ENCODE measurements around the gene WNT9B.

Gene WNT9B

GRCh38 chr17:46851029-46851741 lies at the start of gene WNT9B:
WNT9B (plus strand) TSS chr17:46851583; CDS start chr17:46851639, 56 bp downstream.
- DNase-seq = no peak

GRCh38 chr17:46802800-46803199 lies 48.6 kb upstream of the WNT9B start:
- no peak for DNase-seq

GRCh38 chr17:46803544-46803943 lies 47.8 kb upstream of the WNT9B start:
- no peak for DNase-seq

GRCh38 chr17:46805771-46806170 lies 45.6 kb upstream of the WNT9B start:
- DNase-seq = no peak

GRCh38 chr17:46809110-46809571 lies 42.2 kb upstream of the WNT9B start:
- no peak for DNase-seq

- DNase-seq = no peak
Measured at GRCh38 chr17:46810837-46811236, 40.5 kb upstream of the WNT9B start.

GRCh38 chr17:46811978-46812583 lies 39.3 kb upstream of the WNT9B start:
- no peak for DNase-seq

- DNase-seq = no peak
Measured at GRCh38 chr17:46812624-46813318, 38.6 kb upstream of the WNT9B start.

- no peak for DNase-seq
Measured at GRCh38 chr17:46813920-46814319, 37.5 kb upstream of the WNT9B start.

GRCh38 chr17:46814446-46814845 lies 36.9 kb upstream of the WNT9B start:
- DNase-seq = no peak

- DNase-seq = no peak
Measured at GRCh38 chr17:46815474-46816353, 35.7 kb upstream of the WNT9B start.

GRCh38 chr17:46817151-46817900 lies 34.1 kb upstream of the WNT9B start:
- DNase-seq = no peak

- no peak for DNase-seq
Measured at GRCh38 chr17:46817901-46818209, 33.5 kb upstream of the WNT9B start.

GRCh38 chr17:46818316-46818928 lies 33.0 kb upstream of the WNT9B start, which contains the start of gene WNT3:
WNT3 (minus strand) TSS chr17:46818692; CDS start chr17:46818597, 95 bp downstream.
- DNase-seq = no peak

GRCh38 chr17:46818929-46819859 lies 32.2 kb upstream of the WNT9B start:
- DNase-seq = no peak

GRCh38 chr17:46819906-46820351 lies 31.5 kb upstream of the WNT9B start:
- no peak for DNase-seq

GRCh38 chr17:46820592-46821450 lies 30.6 kb upstream of the WNT9B start:
- DNase-seq = no peak

- DNase-seq = no peak
Measured at GRCh38 chr17:46821482-46822387, 29.6 kb upstream of the WNT9B start.

All from left hindlimb (tissue), 1 donor.